Osteocyte (in vitro differentiated cells): ENCODE data around the gene MGARP. TPM values are rescaled to one million over a fixed set of nuclear protein-coding genes. Genes with fewer than 3 reads are reported as not detected.
A peak's percentile ranks its signal among the peaks of the same experiment; 100 is the strongest.

Source experiments
- DNase-seq: peaks from one replicate; pipeline ENCODE4 v3.0.0; 2021; ENCODE audit warnings: mixed read lengths; ENCODE audit not compliant: unreplicated experiment; ENCODE audit errors: extremely low spot score
- H3K27ac Mint-ChIP-seq: one replicate; pipeline ENCODE4 v1.8.0; 2021; ENCODE audit warnings: mild to moderate bottlenecking, mixed read lengths; ENCODE audit not compliant: unreplicated experiment
- H3K27me3 Mint-ChIP-seq: one replicate; pipeline ENCODE4 v1.8.0; 2021; ENCODE audit warnings: mixed read lengths; ENCODE audit not compliant: unreplicated experiment
- H3K36me3 Mint-ChIP-seq: one replicate; pipeline ENCODE4 v1.8.0; 2021; ENCODE audit warnings: mixed read lengths; ENCODE audit not compliant: unreplicated experiment
- H3K4me1 Mint-ChIP-seq: one replicate; pipeline ENCODE4 v1.8.0; 2021; ENCODE audit warnings: mixed read lengths; ENCODE audit not compliant: unreplicated experiment
- H3K4me3 Mint-ChIP-seq: one replicate; pipeline ENCODE4 v1.8.0; 2021; ENCODE audit warnings: mild to moderate bottlenecking, moderate library complexity, mixed read lengths; ENCODE audit not compliant: unreplicated experiment
- H3K9me3 Mint-ChIP-seq: one replicate; pipeline ENCODE4 v1.8.0; 2021; ENCODE audit warnings: mixed read lengths; ENCODE audit not compliant: unreplicated experiment
- total RNA-seq: library from RNA; stranded (reverse); gene quantifications from 2 replicates; pipeline ENCODE4 v1.2.1, GENCODE V29; 2021
- TF ChIP-seq, protein P1 (sequence below): fragments of 200-600 bp; sonication (generic); IDR thresholded peaks from 2 replicates; pipeline ENCODE4 v1.5.0; 2021; ENCODE audit warnings: antibody characterized with exemption, mild to moderate bottlenecking, moderate library complexity

MGARP gene
- total RNA-seq, 1 donor from 2014 or later = 5.2 TPM

DNA sequence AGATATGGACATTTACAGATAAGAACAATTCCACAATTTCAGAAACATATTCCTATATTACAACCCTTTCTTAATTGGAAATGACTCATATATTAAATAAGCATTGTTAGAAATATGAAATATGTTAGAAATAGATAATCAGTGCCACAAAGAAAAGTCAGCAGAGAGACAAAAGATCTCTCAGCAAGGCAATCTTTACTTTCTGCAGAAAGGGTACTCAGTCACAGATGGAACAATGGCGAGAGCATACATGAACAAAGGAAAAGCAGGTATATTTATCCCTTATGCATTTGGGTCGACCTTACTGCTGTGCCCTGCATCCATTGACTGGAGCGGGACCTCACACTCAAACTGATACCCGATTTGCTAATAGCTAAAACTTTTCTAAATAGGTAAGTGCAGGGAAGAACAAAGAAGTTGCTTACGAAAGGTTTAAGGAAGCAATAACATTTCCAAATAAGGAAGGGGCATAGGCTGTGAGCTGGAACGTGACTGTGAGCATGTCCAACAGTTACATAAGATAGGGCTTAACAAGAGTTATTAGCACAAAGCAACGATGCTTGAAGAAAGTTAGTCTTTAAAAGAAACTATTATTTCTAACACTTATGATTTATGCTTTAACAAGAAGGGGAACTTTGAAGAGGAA lies 40.8 kb downstream of the MGARP start:
- DNase-seq = no peak
- H3K4me1 Mint-ChIP-seq = peaks cover 30% of the 10 kb centered on the region
- H3K27ac Mint-ChIP-seq = no peak overlapping the region
- TF ChIP-seq, protein P1, sequence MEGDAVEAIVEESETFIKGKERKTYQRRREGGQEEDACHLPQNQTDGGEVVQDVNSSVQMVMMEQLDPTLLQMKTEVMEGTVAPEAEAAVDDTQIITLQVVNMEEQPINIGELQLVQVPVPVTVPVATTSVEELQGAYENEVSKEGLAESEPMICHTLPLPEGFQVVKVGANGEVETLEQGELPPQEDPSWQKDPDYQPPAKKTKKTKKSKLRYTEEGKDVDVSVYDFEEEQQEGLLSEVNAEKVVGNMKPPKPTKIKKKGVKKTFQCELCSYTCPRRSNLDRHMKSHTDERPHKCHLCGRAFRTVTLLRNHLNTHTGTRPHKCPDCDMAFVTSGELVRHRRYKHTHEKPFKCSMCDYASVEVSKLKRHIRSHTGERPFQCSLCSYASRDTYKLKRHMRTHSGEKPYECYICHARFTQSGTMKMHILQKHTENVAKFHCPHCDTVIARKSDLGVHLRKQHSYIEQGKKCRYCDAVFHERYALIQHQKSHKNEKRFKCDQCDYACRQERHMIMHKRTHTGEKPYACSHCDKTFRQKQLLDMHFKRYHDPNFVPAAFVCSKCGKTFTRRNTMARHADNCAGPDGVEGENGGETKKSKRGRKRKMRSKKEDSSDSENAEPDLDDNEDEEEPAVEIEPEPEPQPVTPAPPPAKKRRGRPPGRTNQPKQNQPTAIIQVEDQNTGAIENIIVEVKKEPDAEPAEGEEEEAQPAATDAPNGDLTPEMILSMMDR = no peak
- H3K27me3 Mint-ChIP-seq = no peaks in the 10 kb centered on the region
- no peaks in the 10 kb centered on the region for H3K36me3 Mint-ChIP-seq
- H3K4me3 Mint-ChIP-seq = no peak overlapping the region
- peaks cover 8% of the 10 kb centered on the region for H3K9me3 Mint-ChIP-seq

DNA sequence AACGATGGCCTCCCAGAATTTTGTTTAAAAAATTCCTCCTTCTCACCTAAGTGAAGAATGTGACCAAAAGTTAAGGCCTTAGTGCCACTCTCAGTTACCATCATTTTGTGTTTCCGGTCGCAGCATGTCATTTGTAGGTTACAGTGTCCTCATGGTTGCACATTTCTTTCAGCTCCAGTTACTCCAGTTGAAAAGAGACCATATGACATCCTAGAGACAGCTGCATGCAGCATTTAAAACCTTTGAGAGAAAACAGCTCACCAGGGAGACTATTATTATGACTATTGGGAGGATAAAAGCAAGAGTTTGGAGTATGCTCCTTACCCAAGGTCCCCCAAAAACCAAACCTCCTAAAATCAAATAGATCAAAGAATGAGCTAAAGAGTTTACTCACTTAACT lies 45.8 kb downstream of the MGARP start:
- no peak overlapping the region for H3K4me3 Mint-ChIP-seq
- no peak for DNase-seq
- peaks cover 6% of the 10 kb centered on the region for H3K9me3 Mint-ChIP-seq
- H3K27ac Mint-ChIP-seq = no peak overlapping the region
- H3K36me3 Mint-ChIP-seq = no peaks in the 10 kb centered on the region
- TF ChIP-seq, protein P1 = no peak
- H3K4me1 Mint-ChIP-seq = peaks cover 2% of the 10 kb centered on the region
- H3K27me3 Mint-ChIP-seq = no peaks in the 10 kb centered on the region

GRCh38 chr4:139229534-139230039 lies 50.4 kb downstream of the MGARP start:
- Mint-ChIP-seq H3K27ac (no peak overlapping the region), H3K4me3 (no peak overlapping the region), H3K36me3 (no peaks in the 10 kb centered on the region), H3K27me3 (no peaks in the 10 kb centered on the region), H3K9me3 (no peaks in the 10 kb centered on the region), H3K4me1 (peaks cover 2% of the 10 kb centered on the region)
- TF ChIP-seq, protein P1 = peak; percentile 72
- DNase-seq = no peak

DNA sequence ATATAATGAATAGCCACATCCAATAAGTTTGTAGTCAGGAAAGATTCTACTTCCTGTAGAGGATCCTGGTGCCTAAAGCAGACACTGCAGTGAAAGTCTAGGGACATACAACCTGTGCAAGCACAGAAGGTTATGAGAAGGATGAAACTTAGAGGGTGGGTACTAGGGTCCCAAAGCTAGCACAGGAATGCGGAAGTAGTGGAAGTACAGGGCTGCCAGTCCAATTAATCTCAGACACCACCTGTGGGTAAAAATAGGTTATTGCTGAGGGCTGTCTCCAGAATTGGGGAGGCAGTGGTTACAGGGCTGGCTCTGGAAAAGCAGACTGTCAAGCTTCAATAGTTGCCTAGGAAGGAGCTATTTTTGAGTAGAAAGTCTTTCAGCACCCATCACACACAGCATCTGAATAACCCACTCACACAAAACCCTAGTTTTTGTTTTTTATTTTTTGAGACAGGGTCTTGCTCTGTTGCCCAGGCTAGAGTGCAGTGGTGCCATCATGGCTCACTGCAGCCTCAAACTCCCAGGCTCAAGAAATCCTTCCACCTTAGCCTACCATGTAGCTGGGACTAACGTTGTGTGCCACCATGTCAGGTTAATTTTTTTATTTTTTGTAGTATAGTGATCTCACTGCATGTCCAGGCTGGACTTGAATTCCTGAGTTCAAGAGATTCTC lies 52.2 kb downstream of the MGARP start:
- H3K27ac Mint-ChIP-seq = no peak overlapping the region
- peaks cover 2% of the 10 kb centered on the region for H3K4me1 Mint-ChIP-seq
- H3K9me3 Mint-ChIP-seq = no peaks in the 10 kb centered on the region
- no peaks in the 10 kb centered on the region for H3K27me3 Mint-ChIP-seq
- no peaks in the 10 kb centered on the region for H3K36me3 Mint-ChIP-seq
- peak; percentile 10 for DNase-seq
- TF ChIP-seq, protein P1 = no peak
- H3K4me3 Mint-ChIP-seq = no peak overlapping the region

- Mint-ChIP-seq H3K36me3 (no peaks in the 10 kb centered on the region), H3K27me3 (no peaks in the 10 kb centered on the region), H3K4me3 (no peak overlapping the region), H3K27ac (no peak overlapping the region), H3K9me3 (no peaks in the 10 kb centered on the region), H3K4me1 (no peaks in the 10 kb centered on the region)
- DNase-seq = no peak
- TF ChIP-seq, protein P1 = no peak
Measured at GRCh38 chr4:139223682-139224317, 56.2 kb downstream of the MGARP start.
